GM12873 (cell line): ENCODE results near the gene GPR156.

Experiments
- CTCF ChIP-seq: IDR thresholded peaks from 2 replicates; pipeline ENCODE4 v1.5.1; 2012; ENCODE audit warnings: low read depth, mild to moderate bottlenecking, moderate library complexity, low read length, control low read depth; ENCODE audit not compliant: insufficient read depth; ENCODE audit errors: missing control alignments

GPR156 gene

GRCh38 chr3:120306519-120307455 lies 21.8 kb upstream of the GPR156 start:
- TF ChIP-seq CTCF: no peak

DNA sequence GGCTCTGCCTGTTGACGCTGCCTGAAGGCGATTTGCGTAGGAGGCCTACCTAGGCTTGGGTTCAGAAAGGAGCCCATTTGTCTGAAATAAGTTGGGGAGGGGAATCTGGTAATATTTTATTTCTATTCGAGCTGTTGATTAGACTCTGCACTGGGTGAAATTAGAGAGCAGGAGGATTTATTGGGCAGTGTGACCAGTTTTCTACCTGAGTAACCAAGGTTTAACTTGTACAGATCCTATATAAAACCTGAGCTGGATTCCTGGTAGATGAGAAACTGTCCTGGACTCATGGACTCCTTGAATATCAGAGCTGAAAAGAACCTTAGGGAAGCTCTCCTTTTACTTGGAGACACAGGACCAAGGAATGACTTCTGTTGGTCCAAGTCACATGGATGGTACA lies 19.6 kb upstream of the GPR156 start:
- no peak for TF ChIP-seq CTCF

- TF ChIP-seq CTCF: no peak
These were observed 17.3 kb upstream of the GPR156 start for GRCh38 chr3:120302361-120302760.

GRCh38 chr3:120300971-120301370 lies 15.9 kb upstream of the GPR156 start:
- TF ChIP-seq CTCF: no peak

GRCh38 chr3:120299403-120299802 lies 14.4 kb upstream of the GPR156 start:
- no peak for TF ChIP-seq CTCF

- no peak for TF ChIP-seq CTCF
These were observed 14.0 kb upstream of the GPR156 start for GRCh38 chr3:120298996-120299395.

DNA sequence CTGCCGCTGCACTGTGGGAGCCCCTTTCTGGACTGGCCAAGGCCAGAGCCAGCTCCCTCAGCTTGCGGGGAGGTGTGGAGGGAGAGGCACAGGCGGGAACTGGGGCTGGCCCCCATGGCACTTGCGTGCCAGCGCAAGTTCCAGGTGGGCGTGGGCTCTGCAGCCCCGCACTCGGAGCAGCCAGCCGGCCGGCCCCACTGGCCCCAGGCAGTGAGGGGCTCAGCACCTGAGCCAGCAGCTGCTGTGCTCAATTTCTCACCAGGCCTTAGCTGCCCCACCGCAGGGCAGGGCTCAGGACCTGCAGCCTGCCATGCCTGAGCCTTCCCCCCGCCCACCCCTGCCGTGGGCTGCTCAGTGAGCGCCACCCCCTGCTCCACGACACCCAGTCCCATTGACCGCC lies 4.6 kb upstream of the GPR156 start:
- no peak for TF ChIP-seq CTCF
